Mesenchymal stem cell (in vitro differentiated cells and primary cell): ENCODE results near the gene FES.
A peak's percentile ranks its signal among the peaks of the same experiment; 100 is the strongest.

ENCODE experiments used
- DNase-seq: peaks from one replicate; pipeline ENCODE4 v3.0.0-alpha.2; 2013
- H2AFZ ChIP-seq: one replicate; pipeline ENCODE4 v1.6.1; 2013; ENCODE audit warnings: low read depth, mild to moderate bottlenecking, control low read depth, inconsistent platforms, low read length, moderate library complexity
- H2AK5ac ChIP-seq: 2 replicates; pipeline ENCODE4 v1.6.1; 2013; ENCODE audit warnings: low read length, moderate library complexity, mild to moderate bottlenecking, inconsistent platforms; ENCODE audit not compliant: severe bottlenecking
- H2BK120ac ChIP-seq: one replicate; pipeline ENCODE4 v1.6.1; 2013; ENCODE audit warnings: low read depth, mild to moderate bottlenecking, inconsistent platforms, low read length, moderate library complexity
- H2BK12ac ChIP-seq, 2 experiments: one replicate each; pipeline ENCODE4 v1.6.1; 2013; ENCODE audit warnings: inconsistent platforms in 2 of 2, low read length in 2 of 2, mild to moderate bottlenecking in 2 of 2, moderate library complexity in 2 of 2, control low read depth in 1 of 2
- H2BK15ac ChIP-seq: one replicate; pipeline ENCODE4 v1.6.1; 2013; ENCODE audit warnings: mild to moderate bottlenecking, low read depth, inconsistent platforms; ENCODE audit not compliant: poor library complexity, severe bottlenecking
- H2BK5ac ChIP-seq: 2 replicates; pipeline ENCODE4 v1.6.1; 2013; ENCODE audit warnings: low read depth, mild to moderate bottlenecking, low read length, control low read depth, inconsistent platforms; ENCODE audit not compliant: poor library complexity, severe bottlenecking
- H3K14ac ChIP-seq, 2 experiments: one replicate each; pipeline ENCODE4 v1.6.1; 2013; ENCODE audit warnings: inconsistent platforms in 2 of 2, low read length in 2 of 2, control low read depth in 1 of 2, mild to moderate bottlenecking in 1 of 2, moderate library complexity in 1 of 2
- H3K18ac ChIP-seq, 2 experiments: one replicate each; pipeline ENCODE4 v1.6.1; 2013; ENCODE audit warnings: inconsistent platforms in 2 of 2, low read length in 2 of 2, control low read depth in 1 of 2, low read depth in 1 of 2, mild to moderate bottlenecking in 1 of 2
- H3K23ac ChIP-seq, 2 experiments: one replicate each; pipeline ENCODE4 v1.6.1; 2013; ENCODE audit warnings: inconsistent platforms in 2 of 2, low read length in 2 of 2, mild to moderate bottlenecking in 2 of 2, moderate library complexity in 2 of 2, control low read depth in 1 of 2
- H3K27ac ChIP-seq: 2 replicates; pipeline ENCODE4 v1.5.1; 2013; ENCODE audit warnings: mild to moderate bottlenecking, moderate library complexity, low read length, control low read depth, inconsistent platforms; ENCODE audit not compliant: poor library complexity, severe bottlenecking
- H3K27me3 ChIP-seq, 2 experiments: 2 replicates each; pipeline versions ENCODE4 v1.6.1 to v1.7.0; 2013; ENCODE audit warnings: low read length in 2 of 2, mild to moderate bottlenecking in 2 of 2, moderate library complexity in 2 of 2, control low read depth in 1 of 2, inconsistent platforms in 1 of 2; ENCODE audit not compliant: control insufficient read depth in 1 of 2, insufficient read depth in 1 of 2
- H3K36me3 ChIP-seq, 2 experiments: 2 replicates each; pipeline versions ENCODE4 v1.6.1 to v1.7.0; 2013; ENCODE audit warnings: low read length in 2 of 2, control low read depth in 1 of 2, inconsistent platforms in 1 of 2, low read depth in 1 of 2, mild to moderate bottlenecking in 1 of 2; ENCODE audit not compliant: insufficient read depth in 2 of 2, control insufficient read depth in 1 of 2
- H3K4ac ChIP-seq, 2 experiments: one replicate each; pipeline ENCODE4 v1.6.1; 2013; ENCODE audit warnings: inconsistent platforms in 2 of 2, low read length in 2 of 2, mild to moderate bottlenecking in 2 of 2, moderate library complexity in 2 of 2, control low read depth in 1 of 2, low read depth in 1 of 2
- H3K4me1 ChIP-seq: 2 replicates; pipeline ENCODE4 v1.6.1; 2013; ENCODE audit warnings: low read depth, low read length, control low read depth; ENCODE audit not compliant: control insufficient read depth, insufficient read depth
- H3K4me2 ChIP-seq: 2 replicates; pipeline ENCODE4 v1.6.1; 2013; ENCODE audit warnings: low read length, mild to moderate bottlenecking, inconsistent platforms; ENCODE audit not compliant: poor library complexity, severe bottlenecking
- H3K4me3 ChIP-seq, 2 experiments: 2 replicates each; pipeline versions ENCODE4 v1.5.1 to v1.7.0; 2013; ENCODE audit warnings: low read length in 2 of 2, mild to moderate bottlenecking in 2 of 2, control low read depth in 1 of 2, low read depth in 1 of 2; ENCODE audit not compliant: insufficient read depth in 1 of 2
- H3K79me1 ChIP-seq: replicated peaks from 2 replicates; pipeline ENCODE4 v1.6.1; 2013; ENCODE audit warnings: mild to moderate bottlenecking, control low read depth, low read length, inconsistent platforms; ENCODE audit not compliant: poor library complexity, severe bottlenecking
- H3K9ac ChIP-seq: 2 replicates; pipeline ENCODE4 v1.7.0; 2013; ENCODE audit warnings: mild to moderate bottlenecking, low read length, moderate library complexity
- H3K9me3 ChIP-seq: 2 replicates; pipeline ENCODE4 v1.7.0; 2013; ENCODE audit warnings: mild to moderate bottlenecking, low read length; ENCODE audit not compliant: control insufficient read depth
- H4K8ac ChIP-seq: one replicate; pipeline ENCODE4 v1.6.1; 2013; ENCODE audit warnings: inconsistent platforms, mild to moderate bottlenecking, low read length, moderate library complexity
- H4K91ac ChIP-seq: one replicate; pipeline ENCODE4 v1.6.1; 2013; ENCODE audit warnings: mild to moderate bottlenecking, low read length, inconsistent platforms
- WGBS: methylation state at CpG from one replicate; pipeline ENCODE4 v1.1.7; 2013; ENCODE audit warnings: mixed read lengths; 5-methylcytosine and 5-hydroxymethylcytosine counted together

Gene FES

DNA sequence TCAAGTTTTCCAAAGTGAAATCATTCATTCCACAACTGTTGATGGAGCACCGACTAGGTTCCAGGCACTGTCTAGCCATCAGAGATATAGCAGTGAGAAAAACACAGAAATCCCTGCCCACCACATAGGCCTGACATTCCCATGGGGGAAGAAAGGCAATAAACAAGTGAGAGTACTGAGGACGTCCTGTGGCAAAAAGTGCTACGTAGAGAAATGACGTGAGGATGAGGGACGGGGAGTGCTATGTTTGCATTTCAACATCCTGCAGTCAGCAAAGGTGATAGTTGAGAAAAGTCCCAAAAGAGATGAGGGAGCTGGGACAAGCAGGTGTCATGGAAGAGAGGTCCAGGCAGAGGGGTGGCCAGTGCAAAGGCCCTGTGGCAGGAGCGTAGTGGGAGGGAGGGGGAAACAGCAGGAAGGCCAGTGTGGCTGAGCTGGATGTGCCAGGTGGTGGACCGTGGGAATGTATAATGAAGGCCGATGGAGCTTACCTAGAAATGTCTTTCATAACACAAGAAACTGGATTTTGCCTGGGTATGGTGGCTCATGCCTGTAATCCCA is 26.3 kb upstream of the FES start:
- Histone ChIP-seq H2BK5ac (no peak overlapping the region), H2BK120ac (no peak overlapping the region), H3K27ac (no peak overlapping the region), H3K23ac (no peak overlapping the region), H4K91ac (no peak overlapping the region), H3K9ac (no peak overlapping the region), H2BK15ac (peak overlapping the region; percentile 44), H2AK5ac (no peak overlapping the region), H4K8ac (no peak overlapping the region), H3K36me3 (no peaks in the 10 kb centered on the region), H3K18ac (no peak overlapping the region), H3K14ac (no peak overlapping the region), H2AFZ (no peak overlapping the region), H3K27me3 (no peaks in the 10 kb centered on the region), H3K4me3 (no peak overlapping the region), H3K79me1 (no peaks in the 10 kb centered on the region), H2BK12ac (no peak overlapping the region), H3K9me3 (no peaks in the 10 kb centered on the region), H3K4ac (no peak overlapping the region), H3K4me1 (peaks cover 6% of the 10 kb centered on the region), H3K4me2 (no peak overlapping the region)
- WGBS = 86% methylated on average over 7 of the region's 8 CpGs
- DNase-seq = no peak

DNA sequence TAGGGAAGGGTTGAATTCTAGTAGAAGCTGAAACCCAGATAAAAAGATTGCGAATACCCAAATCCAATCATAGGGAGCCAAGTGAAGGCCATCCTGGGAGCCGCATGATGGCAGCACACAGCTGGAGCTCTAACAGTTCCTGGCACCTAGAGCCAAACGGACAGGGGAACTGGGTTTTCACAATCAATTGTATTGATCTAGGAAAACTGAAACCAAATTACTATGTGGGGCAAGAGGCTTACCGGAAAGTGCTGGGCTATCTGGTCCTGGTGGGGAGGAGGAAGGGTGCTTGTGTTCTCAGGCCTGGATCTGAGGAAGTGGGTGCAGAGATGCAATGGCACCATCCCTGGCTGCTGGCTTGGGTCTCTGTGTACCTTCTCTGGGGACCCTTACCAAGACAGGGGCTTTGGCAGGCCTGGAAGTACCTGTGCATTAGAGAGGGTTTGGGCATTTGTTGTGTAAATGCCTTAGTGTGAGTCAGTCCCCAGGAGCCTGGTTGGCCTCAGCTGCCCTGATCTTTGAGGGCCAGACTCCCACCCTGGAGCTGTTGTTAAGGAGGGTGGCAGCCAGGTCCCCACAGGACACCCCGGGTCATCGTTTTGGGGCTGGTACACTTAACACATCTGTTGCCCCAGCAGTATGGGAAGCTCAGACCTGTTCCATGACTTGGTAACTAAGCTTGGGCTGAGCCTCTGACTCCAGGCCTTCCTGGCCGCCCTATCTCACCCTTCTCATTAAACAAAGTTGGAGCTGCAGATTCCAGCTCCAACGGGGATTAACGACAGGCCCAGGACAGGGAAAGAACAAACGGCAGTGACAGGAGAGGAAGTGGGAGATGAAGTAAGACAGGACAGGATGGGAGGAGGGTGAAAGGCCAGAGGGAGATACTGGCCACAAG is 24.8 kb upstream of the FES start:
- WGBS = 40% methylated on average over 9 of the region's 10 CpGs
- H4K91ac ChIP-seq = peak overlapping the region; percentile 44
- no peak overlapping the region for H2AK5ac ChIP-seq
- H3K4me3 ChIP-seq = no peak overlapping the region
- H2BK12ac ChIP-seq = peak overlapping the region; percentile 29 to 97
- H2BK5ac ChIP-seq = no peak overlapping the region
- no peaks in the 10 kb centered on the region for H3K27me3 ChIP-seq
- peak; percentile 28 for DNase-seq
- H3K4me1 ChIP-seq = peaks cover 6% of the 10 kb centered on the region
- H2BK15ac ChIP-seq = peak overlapping the region; percentile 57
- H3K18ac ChIP-seq = peak overlapping the region; percentile 64 to 84
- H2BK120ac ChIP-seq = peak overlapping the region; percentile 71
- H3K79me1 ChIP-seq = no peaks in the 10 kb centered on the region
- H3K36me3 ChIP-seq = no peaks in the 10 kb centered on the region
- peak overlapping the region; percentile 90 for H4K8ac ChIP-seq
- H3K14ac ChIP-seq = peak overlapping the region in 1 of 2 experiments; percentile 56
- H3K27ac ChIP-seq = no peak overlapping the region
- no peak overlapping the region for H2AFZ ChIP-seq
- no peak overlapping the region for H3K23ac ChIP-seq
- peak overlapping the region in 1 of 2 experiments; percentile 16 for H3K4ac ChIP-seq
- H3K9me3 ChIP-seq = no peaks in the 10 kb centered on the region
- H3K4me2 ChIP-seq = no peak overlapping the region
- no peak overlapping the region for H3K9ac ChIP-seq

DNA sequence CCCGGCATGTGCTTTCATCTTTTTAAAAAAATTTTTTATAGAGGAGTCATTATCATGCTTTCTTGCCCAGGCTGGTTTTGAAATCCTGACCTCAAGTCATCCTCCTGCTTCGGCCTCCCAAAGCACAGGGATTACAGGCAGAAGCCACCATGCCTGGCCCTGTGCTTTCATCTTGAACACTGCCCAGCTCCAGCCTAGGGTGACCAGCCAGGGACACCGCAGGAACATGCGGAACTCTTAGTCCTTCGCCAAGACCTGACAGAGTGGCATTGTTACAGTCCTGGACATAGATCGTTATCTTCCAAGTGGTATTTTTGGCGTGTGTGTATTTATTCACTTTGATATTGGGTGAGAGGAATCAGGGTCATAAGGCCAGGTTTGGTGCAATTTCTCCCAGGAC is 23.9 kb upstream of the FES start:
- Histone ChIP-seq H3K79me1 (no peaks in the 10 kb centered on the region), H2AK5ac (no peak overlapping the region), H3K18ac (peak overlapping the region in 1 of 2 experiments; percentile 77), H3K36me3 (no peaks in the 10 kb centered on the region), H4K8ac (no peak overlapping the region), H2BK5ac (no peak overlapping the region), H3K23ac (no peak overlapping the region), H3K14ac (no peak overlapping the region), H3K4ac (peak overlapping the region in 1 of 2 experiments; percentile 17), H2BK12ac (peak overlapping the region; percentile 7 to 29), H4K91ac (peak overlapping the region; percentile 60), H3K27me3 (no peaks in the 10 kb centered on the region), H3K4me2 (no peak overlapping the region), H3K4me3 (no peak overlapping the region), H3K27ac (no peak overlapping the region), H2BK120ac (no peak overlapping the region), H3K9me3 (no peaks in the 10 kb centered on the region), H2AFZ (no peak overlapping the region), H2BK15ac (no peak overlapping the region), H3K9ac (no peak overlapping the region), H3K4me1 (peaks cover 5% of the 10 kb centered on the region)
- 99% methylated on average over 6 of the region's 7 CpGs for WGBS
- DNase-seq = no peak

DNA sequence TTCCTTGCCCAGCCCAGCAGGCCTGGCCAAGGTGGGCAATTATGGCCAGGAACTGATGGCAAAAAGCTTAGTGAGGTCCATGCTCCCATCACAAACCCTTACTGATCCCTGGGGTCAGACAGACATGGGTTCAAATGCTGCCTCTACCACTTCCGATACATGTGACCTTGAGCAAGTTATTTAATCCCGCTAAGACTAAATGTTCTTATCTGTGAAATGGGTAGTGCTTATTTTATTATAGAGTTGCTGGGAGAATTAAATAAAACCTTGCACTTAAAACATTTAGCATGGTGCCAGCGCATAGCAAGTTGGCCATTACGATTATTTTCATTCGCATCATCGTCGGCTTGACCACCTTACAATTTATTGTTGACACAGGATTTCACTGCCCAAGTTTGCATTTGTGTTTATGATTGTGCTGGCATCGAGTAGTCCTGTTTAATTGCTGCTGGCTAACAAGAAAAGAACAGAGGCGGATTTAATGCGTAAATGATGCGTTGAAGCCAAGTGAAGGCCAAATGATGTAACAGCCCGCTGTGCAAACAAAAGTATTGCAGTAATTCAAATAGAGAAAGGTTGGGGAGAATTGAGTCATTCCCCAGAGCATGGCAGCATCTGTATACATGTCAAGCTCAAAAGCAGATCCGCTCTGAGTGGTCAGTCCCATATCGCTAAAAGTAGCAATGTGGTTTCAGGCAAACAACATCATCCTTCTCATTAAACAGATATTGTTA is 23.2 kb upstream of the FES start:
- Histone ChIP-seq H3K4me3 (no peak overlapping the region), H2AFZ (no peak overlapping the region), H3K4ac (no peak overlapping the region), H3K14ac (no peak overlapping the region), H3K27ac (no peak overlapping the region), H3K23ac (no peak overlapping the region), H4K91ac (no peak overlapping the region), H2AK5ac (no peak overlapping the region), H2BK5ac (no peak overlapping the region), H3K9ac (no peak overlapping the region), H3K79me1 (no peaks in the 10 kb centered on the region), H3K4me2 (no peak overlapping the region), H2BK120ac (no peak overlapping the region), H2BK15ac (no peak overlapping the region), H4K8ac (no peak overlapping the region), H3K4me1 (peaks cover 5% of the 10 kb centered on the region), H3K36me3 (no peaks in the 10 kb centered on the region), H3K9me3 (no peaks in the 10 kb centered on the region), H3K18ac (peak overlapping the region in 1 of 2 experiments; percentile 10), H2BK12ac (peak overlapping the region in 1 of 2 experiments; percentile 54), H3K27me3 (no peaks in the 10 kb centered on the region)
- WGBS = 93% methylated on average over 14 of the region's 14 CpGs
- DNase-seq = peak; percentile 62
